HG03439 (cell line): ENCODE data around the gene KRTAP26-1.

ENCODE experiments used
- ATAC-seq: cut with Tn5 transposase; IDR thresholded peaks from one replicate; pipeline ENCODE4 v1.9.1; 2021; ENCODE audit warnings: mild to moderate bottlenecking, moderate library complexity; ENCODE audit not compliant: unreplicated experiment

KRTAP26-1 gene

GRCh38 chr21:30320215-30320614 lies at the start of gene KRTAP26-1:
Gene KRTAP26-1, minus strand, starts transcription at chr21:30320315. Its CDS starts 280 bp downstream, at chr21:30320035.
- ATAC-seq, result no peak

GRCh38 chr21:30355906-30356305 lies 35.8 kb upstream of the KRTAP26-1 start:
- ATAC-seq, result no peak

- ATAC-seq, result no peak
These were observed 34.3 kb upstream of the KRTAP26-1 start for GRCh38 chr21:30354308-30355005.

GRCh38 chr21:30351534-30351933 lies 31.4 kb upstream of the KRTAP26-1 start:
- ATAC-seq, result no peak

GRCh38 chr21:30349572-30349971 lies 29.5 kb upstream of the KRTAP26-1 start:
- ATAC-seq, result no peak

GRCh38 chr21:30348506-30348905 lies 28.4 kb upstream of the KRTAP26-1 start, which contains the start of gene KRTAP23-1:
Gene KRTAP23-1, minus strand, starts transcription at chr21:30348606. Its CDS starts 0 bp downstream, at chr21:30348606.
- no peak for ATAC-seq

- no peak for ATAC-seq
These were observed 24.9 kb upstream of the KRTAP26-1 start for GRCh38 chr21:30345014-30345413.

- ATAC-seq, result no peak
These were observed 20.8 kb upstream of the KRTAP26-1 start for GRCh38 chr21:30340714-30341573.

GRCh38 chr21:30338717-30339116 lies 18.6 kb upstream of the KRTAP26-1 start:
- ATAC-seq, result no peak

- ATAC-seq, result no peak
These were observed 17.7 kb upstream of the KRTAP26-1 start for GRCh38 chr21:30337772-30338171.

GRCh38 chr21:30337276-30337744 lies 17.2 kb upstream of the KRTAP26-1 start, which contains the start of gene KRTAP27-1:
Gene KRTAP27-1, minus strand, starts transcription at chr21:30337694. Its CDS starts 26 bp downstream, at chr21:30337668.
- ATAC-seq, result no peak

GRCh38 chr21:30336596-30336995 lies 16.5 kb upstream of the KRTAP26-1 start:
- ATAC-seq, result no peak

GRCh38 chr21:30333736-30334135 lies 13.6 kb upstream of the KRTAP26-1 start:
- no peak for ATAC-seq

GRCh38 chr21:30332681-30333080 lies 12.6 kb upstream of the KRTAP26-1 start:
- no peak for ATAC-seq

- no peak for ATAC-seq
These were observed 9.2 kb upstream of the KRTAP26-1 start for GRCh38 chr21:30329203-30329875.

GRCh38 chr21:30326390-30326789 lies 6.3 kb upstream of the KRTAP26-1 start:
- ATAC-seq, result no peak

GRCh38 chr21:30315701-30316100 lies 4.4 kb downstream of the KRTAP26-1 start:
- ATAC-seq, result no peak

- no peak for ATAC-seq
These were observed 13.2 kb downstream of the KRTAP26-1 start for GRCh38 chr21:30306884-30307283.

GRCh38 chr21:30305136-30305535 lies 15.0 kb downstream of the KRTAP26-1 start:
- ATAC-seq, result no peak

GRCh38 chr21:30289215-30289614 lies 30.9 kb downstream of the KRTAP26-1 start, which contains the start of gene KRTAP25-1:
Gene KRTAP25-1, minus strand, starts transcription at chr21:30289514. Its CDS starts 24 bp downstream, at chr21:30289490.
- ATAC-seq, result no peak

- ATAC-seq, result no peak
These were observed 37.3 kb downstream of the KRTAP26-1 start, which contains the start of gene KRTAP24-1 for GRCh38 chr21:30282850-30283249. Gene KRTAP24-1, minus strand, starts transcription at chr21:30282950. Its CDS starts 18 bp downstream, at chr21:30282932.
